ENCODE data around the gene CFAP77. TPM values are rescaled to one million over a fixed set of nuclear protein-coding genes. Genes with fewer than 3 reads are reported as not detected.

The CFAP77 gene
- total RNA-seq, 4 donors from 2014 or later = not detected

DNA sequence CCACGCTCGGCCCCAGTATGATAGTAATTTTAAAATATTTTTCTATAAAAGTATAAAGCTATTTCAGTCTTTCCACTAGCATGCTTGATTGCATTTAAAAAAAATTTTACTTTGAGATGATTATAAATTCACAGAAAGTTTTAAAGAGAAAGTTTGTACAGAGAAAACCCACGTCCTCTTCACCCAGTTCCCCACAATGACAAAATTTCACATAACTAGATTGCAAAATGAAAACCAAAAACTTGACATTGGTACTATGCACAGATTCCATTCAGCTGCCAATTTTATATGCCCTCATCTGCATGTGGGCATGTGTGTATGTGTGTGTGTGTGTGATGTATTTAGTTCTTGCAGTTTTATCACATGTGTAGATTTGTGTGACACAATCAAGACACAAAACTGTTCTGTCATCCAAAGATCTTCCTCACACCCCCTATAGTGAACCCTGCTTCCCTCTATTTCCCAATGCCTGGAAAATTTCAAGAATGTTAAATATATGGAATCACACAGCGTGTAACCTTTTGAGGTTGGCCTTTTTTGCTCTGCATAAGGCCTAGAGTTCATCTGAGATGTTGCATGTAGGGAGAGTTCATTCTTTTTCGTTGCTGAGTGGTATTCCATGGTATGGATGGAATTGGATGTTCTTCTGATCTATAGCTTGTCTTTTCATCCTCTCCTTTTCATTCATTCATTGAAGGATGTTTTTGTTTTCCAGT, 115.5 kb downstream of the CFAP77 start:
- TF ChIP-seq, protein P1, sequence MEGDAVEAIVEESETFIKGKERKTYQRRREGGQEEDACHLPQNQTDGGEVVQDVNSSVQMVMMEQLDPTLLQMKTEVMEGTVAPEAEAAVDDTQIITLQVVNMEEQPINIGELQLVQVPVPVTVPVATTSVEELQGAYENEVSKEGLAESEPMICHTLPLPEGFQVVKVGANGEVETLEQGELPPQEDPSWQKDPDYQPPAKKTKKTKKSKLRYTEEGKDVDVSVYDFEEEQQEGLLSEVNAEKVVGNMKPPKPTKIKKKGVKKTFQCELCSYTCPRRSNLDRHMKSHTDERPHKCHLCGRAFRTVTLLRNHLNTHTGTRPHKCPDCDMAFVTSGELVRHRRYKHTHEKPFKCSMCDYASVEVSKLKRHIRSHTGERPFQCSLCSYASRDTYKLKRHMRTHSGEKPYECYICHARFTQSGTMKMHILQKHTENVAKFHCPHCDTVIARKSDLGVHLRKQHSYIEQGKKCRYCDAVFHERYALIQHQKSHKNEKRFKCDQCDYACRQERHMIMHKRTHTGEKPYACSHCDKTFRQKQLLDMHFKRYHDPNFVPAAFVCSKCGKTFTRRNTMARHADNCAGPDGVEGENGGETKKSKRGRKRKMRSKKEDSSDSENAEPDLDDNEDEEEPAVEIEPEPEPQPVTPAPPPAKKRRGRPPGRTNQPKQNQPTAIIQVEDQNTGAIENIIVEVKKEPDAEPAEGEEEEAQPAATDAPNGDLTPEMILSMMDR (IDR thresholded peaks at IDR 0.05) = no peak
- TF ChIP-seq POLR2A (IDR thresholded peaks at IDR 0.05) = no peak
- intact Hi-C loops (cut with DNase I; ENCODE audit: low total_unique reads) = no loop called here
- no peak for DNase-seq (ENCODE audit: low spot score in 2 of 2)
- no peak overlapping the region for H3K4me3 ChIP-seq (ENCODE audit: low read depth, poor library complexity, severe bottlenecking)
- 89 to 90% methylated on average over 5 of the region's 5 CpGs for WGBS, 2 donors

DNA sequence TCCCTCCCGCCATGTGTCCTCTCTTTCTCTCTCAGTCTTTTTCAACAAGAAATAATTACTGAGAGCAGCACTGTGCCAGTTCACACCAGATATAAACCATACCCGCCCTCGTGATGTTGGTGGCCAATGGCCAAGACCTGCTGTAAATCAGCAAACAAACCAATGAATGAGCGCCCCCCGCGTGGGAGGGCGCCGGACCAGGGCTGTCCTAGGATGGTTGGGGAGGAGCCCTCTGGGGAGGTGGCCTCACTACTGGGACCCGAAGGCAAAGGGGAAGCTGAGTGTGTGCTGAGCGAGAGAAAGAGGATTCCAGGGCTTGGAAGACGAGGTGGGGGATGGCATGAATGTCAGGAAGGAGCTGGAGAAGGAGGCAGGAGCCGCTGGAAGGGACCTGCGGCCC, 121.2 kb downstream of the CFAP77 start:
- no peak for DNase-seq (ENCODE audit: low spot score in 2 of 2)
- TF ChIP-seq POLR2A (IDR thresholded peaks at IDR 0.05) = no peak
- TF ChIP-seq, protein P1 (IDR thresholded peaks at IDR 0.05) = no peak
- intact Hi-C loops (cut with DNase I; ENCODE audit: low total_unique reads) = no loop called here
- no peak overlapping the region for H3K4me3 ChIP-seq (ENCODE audit: low read depth, poor library complexity, severe bottlenecking)
- WGBS, 2 donors = 27 to 34% methylated on average over 13 of the region's 13 CpGs

DNA sequence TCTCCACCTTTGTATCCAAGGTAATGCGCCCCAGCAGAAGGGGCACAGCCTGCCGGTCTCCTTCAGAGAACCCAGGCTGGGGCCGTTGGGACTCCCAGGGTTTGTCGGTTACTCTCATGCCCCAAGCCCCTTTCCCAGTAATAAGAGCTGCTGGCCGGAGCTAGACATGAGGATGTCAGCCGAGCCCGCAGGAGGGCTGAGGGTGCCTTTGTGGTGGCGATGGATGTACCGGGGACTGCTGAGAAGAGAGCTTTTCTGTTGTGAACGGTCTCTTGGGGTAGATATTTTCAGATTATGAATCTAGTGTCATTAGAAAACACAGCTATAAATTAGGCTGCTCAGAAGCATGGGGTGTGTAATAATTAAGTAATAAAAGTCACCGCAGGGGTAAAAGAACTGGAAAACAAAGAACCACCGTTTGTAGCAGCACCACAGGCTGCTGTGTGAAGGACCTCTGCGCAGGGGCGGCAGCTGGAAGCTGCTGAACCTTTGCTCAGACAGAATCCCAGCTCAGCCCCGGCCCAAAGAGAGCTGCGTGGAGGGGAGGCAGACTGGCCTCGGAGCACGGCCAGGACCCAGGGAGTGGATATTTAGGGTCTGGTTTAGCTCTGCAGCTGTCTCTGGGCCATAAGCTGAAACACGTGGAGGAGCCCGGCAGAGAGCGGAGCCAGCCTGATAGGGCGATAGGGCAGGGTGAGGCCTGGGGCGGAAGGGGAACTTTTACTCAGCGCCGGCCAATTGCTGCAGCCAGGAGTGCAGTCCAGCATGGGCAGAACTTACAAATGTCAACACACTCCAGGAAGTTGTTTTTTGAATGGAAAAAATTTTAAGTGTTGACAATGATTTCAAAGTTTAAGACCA, 121.9 kb downstream of the CFAP77 start:
- WGBS, 2 donors = 69 to 73% methylated on average over 25 of the region's 25 CpGs
- intact Hi-C loops (cut with DNase I; ENCODE audit: low total_unique reads) = no loop called here
- H3K4me3 ChIP-seq (ENCODE audit: low read depth, poor library complexity, severe bottlenecking) = no peak overlapping the region
- no peak for TF ChIP-seq POLR2A (IDR thresholded peaks at IDR 0.05)
- TF ChIP-seq, protein P1 (IDR thresholded peaks at IDR 0.05) = no peak
- DNase-seq (ENCODE audit: low spot score in 2 of 2) = no peak

DNA sequence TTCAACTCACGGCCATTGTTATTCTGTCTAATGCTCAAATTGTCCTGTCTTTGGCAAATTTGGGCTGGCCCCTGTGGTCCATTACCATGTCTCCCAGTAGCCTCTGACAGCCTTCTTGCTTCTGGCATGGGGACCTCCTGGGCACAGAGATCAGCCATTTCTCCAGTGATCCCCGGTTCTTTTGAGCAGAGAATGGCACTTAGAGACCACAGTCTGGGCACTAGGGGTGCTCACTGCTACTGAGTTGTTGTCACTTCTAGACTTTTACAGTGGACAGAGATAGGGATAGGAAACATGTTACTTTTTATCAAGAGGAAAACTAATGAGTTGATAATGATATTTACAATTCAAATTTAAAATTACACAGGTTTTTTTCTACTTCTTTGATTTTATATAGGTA, 124.8 kb downstream of the CFAP77 start:
- WGBS, 2 donors = 92 to 95% methylated on average over 2 of the region's 2 CpGs
- DNase-seq (ENCODE audit: low spot score in 2 of 2) = no peak
- intact Hi-C loops (cut with DNase I; ENCODE audit: low total_unique reads) = no loop called here
- no peak overlapping the region for H3K4me3 ChIP-seq (ENCODE audit: low read depth, poor library complexity, severe bottlenecking)
- TF ChIP-seq POLR2A (IDR thresholded peaks at IDR 0.05) = no peak
- TF ChIP-seq, protein P1 (IDR thresholded peaks at IDR 0.05) = no peak

DNA sequence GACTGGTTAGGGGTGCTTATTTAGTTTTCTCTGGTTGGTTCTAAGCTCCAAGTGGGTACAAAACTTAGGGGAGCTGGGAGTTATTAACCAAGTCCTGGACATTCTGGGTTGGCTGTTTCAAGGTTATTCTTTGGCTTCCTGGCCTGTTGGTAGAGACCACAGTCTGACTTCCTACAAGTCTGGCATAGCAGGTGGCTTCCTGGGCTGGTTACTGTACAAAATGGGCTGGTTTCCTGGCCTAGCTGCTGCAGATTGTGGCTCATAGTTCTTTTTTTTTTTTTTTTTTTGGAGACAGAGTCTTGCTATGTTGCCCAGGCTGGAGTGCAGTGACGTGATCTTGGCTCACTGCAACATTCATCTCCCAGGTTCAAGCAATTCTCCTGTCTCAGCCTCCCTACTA, 126.1 kb downstream of the CFAP77 start:
- TF ChIP-seq, protein P1 (IDR thresholded peaks at IDR 0.05) = no peak
- no peak for TF ChIP-seq POLR2A (IDR thresholded peaks at IDR 0.05)
- no peak overlapping the region for H3K4me3 ChIP-seq (ENCODE audit: low read depth, poor library complexity, severe bottlenecking)
- no peak for DNase-seq (ENCODE audit: low spot score in 2 of 2)
- WGBS, 2 donors = 87 to 93% methylated on average over 1 of the region's 1 CpG
- intact Hi-C loops (cut with DNase I; ENCODE audit: low total_unique reads) = no loop called here
